Keratinocyte (primary cell): ENCODE measurements around the gene MPP1.

Experiments used
- CTCF ChIP-seq, 3 experiments: IDR thresholded peaks in 1 of 3; conservative IDR thresholded peaks in 1 of 3; optimal IDR thresholded peaks in 1 of 3; 2 replicates in 2 of 3; 3 replicates in 1 of 3; pipeline versions ENCODE3 to v1.5.1; 2011; ENCODE audit warnings: low read length in 3 of 3, mild to moderate bottlenecking in 3 of 3, moderate library complexity in 2 of 3, control low read depth in 1 of 3, inconsistent platforms in 1 of 3; ENCODE audit not compliant: insufficient read depth in 2 of 3; ENCODE audit errors: extremely low read depth in 1 of 3
- EZH2 ChIP-seq: IDR thresholded peaks from one replicate; pipeline ENCODE4 v1.6.1; 2012; ENCODE audit warnings: inconsistent platforms, mild to moderate bottlenecking, low read length, moderate library complexity

- TF ChIP-seq EZH2 (no peak), CTCF (optimal IDR thresholded peaks at IDR 0.05 in 1 of 3, IDR thresholded peaks at IDR 0.05 in 1 of 3, conservative IDR thresholded peaks at IDR 0.05 in 1 of 3; ENCODE audit: extremely low read depth in 1 of 3, insufficient read depth in 2 of 3, low read length in 3 of 3) (no peak)
Measured at GRCh38 chrX:154799556-154800348, 5.5 kb downstream of the MPP1 start.
